Fibroblast of lung (primary cell): Measurements from ENCODE around the gene FAM149B1. TPM values are rescaled to one million over a fixed set of nuclear protein-coding genes. Genes with fewer than 3 reads are reported as not detected.

ENCODE experiments used
- DNase-seq, 2 donors: peaks; one replicate each; pipeline versions ENCODE4 v3.0.0 to v3.0.0-alpha.2; 2010; ENCODE audit warnings: low read depth in 2 of 2
- H2AFZ ChIP-seq: 2 replicates; pipeline ENCODE4 v1.5.1; 2012; ENCODE audit warnings: low read length, control low read depth, inconsistent platforms
- H3K27ac ChIP-seq: 2 replicates; pipeline ENCODE4 v1.5.1; 2011; ENCODE audit warnings: low read length, control low read depth; ENCODE audit not compliant: insufficient read depth
- H3K27me3 ChIP-seq: 2 replicates; pipeline ENCODE4 v1.5.1; 2011; ENCODE audit warnings: mild to moderate bottlenecking, low read length; ENCODE audit not compliant: control insufficient read depth, insufficient read depth
- H3K36me3 ChIP-seq: 2 replicates; pipeline ENCODE4 v1.5.1; 2011; ENCODE audit warnings: low read length; ENCODE audit not compliant: control insufficient read depth, insufficient read depth
- H3K4me1 ChIP-seq: 2 replicates; pipeline ENCODE4 v1.5.1; 2011; ENCODE audit warnings: low read length; ENCODE audit not compliant: control insufficient read depth, insufficient read depth; ENCODE audit errors: extremely low read depth
- H3K4me2 ChIP-seq: 2 replicates; pipeline ENCODE4 v1.5.1; 2011; ENCODE audit warnings: low read length, control low read depth; ENCODE audit not compliant: insufficient read depth; ENCODE audit errors: extremely low read depth
- H3K4me3 ChIP-seq, 4 experiments: fragments of 200-600 bp in 1 of 4; sonication (generic) in 1 of 4; replicated peaks in 1 of 4; 2 replicates each; pipeline ENCODE4 v1.5.1; 2011 to 2016; ENCODE audit warnings: low read length in 4 of 4, low read depth in 3 of 4, mild to moderate bottlenecking in 3 of 4, control low read depth in 2 of 4, inconsistent platforms in 1 of 4, mixed read lengths in 1 of 4; ENCODE audit not compliant: insufficient read depth in 1 of 4; ENCODE audit errors: control extremely low read depth in 1 of 4
- H3K79me2 ChIP-seq: 2 replicates; pipeline ENCODE4 v1.5.1; 2012; ENCODE audit warnings: mild to moderate bottlenecking, low read length, inconsistent platforms; ENCODE audit not compliant: control insufficient read depth, insufficient read depth
- H3K9ac ChIP-seq: 2 replicates; pipeline ENCODE4 v1.5.1; 2011; ENCODE audit warnings: mild to moderate bottlenecking, low read length, control low read depth; ENCODE audit not compliant: insufficient read depth
- H3K9me3 ChIP-seq: 2 replicates; pipeline ENCODE4 v1.5.1; 2012; ENCODE audit warnings: low read depth, low read length; ENCODE audit not compliant: control insufficient read depth, insufficient read depth
- H4K20me1 ChIP-seq: 2 replicates; pipeline ENCODE4 v1.5.1; 2011; ENCODE audit warnings: low read length; ENCODE audit not compliant: control insufficient read depth, insufficient read depth; ENCODE audit errors: extremely low read depth
- EZH2 ChIP-seq: IDR thresholded peaks from 2 replicates; pipeline ENCODE4 v1.5.1; 2012; ENCODE audit warnings: low read length, control low read depth, mild to moderate bottlenecking; ENCODE audit errors: missing control alignments
- polyA plus RNA-seq, 2 donors: library from polyadenylated mRNA; depleted of rRNA in 1 of 2; stranded (reverse) in 1 of 2; unstranded in 1 of 2; fragments of >200 nt; gene quantifications; 2 replicates each; pipeline ENCODE4 v1.2.1, GENCODE V29; 2011 to 2012; ENCODE audit warnings: missing spikeins in 1 of 2
- total RNA-seq: library from RNA; depleted of rRNA; stranded (reverse); fragments of >200 nt; gene quantifications from 2 replicates; pipeline ENCODE4 v1.2.1, GENCODE V29; 2014
- TF ChIP-seq, protein P1 (sequence below), 2 donors: IDR thresholded peaks in 1 of 2; conservative IDR thresholded peaks in 1 of 2; 1 replicate in 1 of 2; 2 replicates in 1 of 2; pipeline ENCODE4 v1.5.1; 2011 to 2012; ENCODE audit warnings: low read length in 2 of 2, control low read depth in 1 of 2, inconsistent platforms in 1 of 2, low read depth in 1 of 2, mild to moderate bottlenecking in 1 of 2

The FAM149B1 gene
- total and polyA plus RNA-seq, 2 donors (not counting 1 experiment from before 2014, with no cell fraction given): 38.9 to 44.9 TPM

DNA sequence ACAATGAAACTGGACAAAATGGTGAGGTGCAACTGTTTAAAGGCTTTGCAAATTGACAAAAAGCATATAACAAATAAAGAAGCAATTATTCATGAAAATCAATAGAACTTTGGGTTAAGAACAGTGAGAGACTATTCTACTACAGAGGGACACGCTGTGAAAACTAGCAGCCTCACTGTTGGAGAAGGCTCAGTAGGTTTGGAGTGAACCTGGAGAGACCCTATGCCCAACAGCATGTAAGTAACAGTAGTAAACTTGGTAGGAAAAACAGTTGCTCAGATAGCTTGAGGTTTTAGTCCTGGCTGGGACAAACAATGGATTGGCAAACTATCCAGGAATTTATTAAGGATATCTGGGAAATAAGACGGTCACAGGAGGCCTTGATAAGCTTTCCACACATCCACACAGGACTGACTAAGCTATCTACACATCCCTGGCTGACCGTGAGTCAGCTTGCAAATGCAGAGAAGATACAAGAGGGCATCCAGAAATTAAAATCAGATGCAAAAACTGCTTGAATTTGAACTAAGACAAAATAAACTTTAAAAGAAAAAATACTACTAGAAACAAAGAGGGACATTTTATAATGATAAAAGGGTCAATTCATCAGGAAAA lies 15.9 kb downstream of the FAM149B1 start:
- DNase-seq: peak in 1 of 2 donors; percentile 82
- Histone ChIP-seq H3K9ac (no peak overlapping the region), H3K4me1 (no peaks in the 10 kb centered on the region), H3K9me3 (no peaks in the 10 kb centered on the region), H3K4me3 (no peak overlapping the region), H3K36me3 (peaks cover 1% of the 10 kb centered on the region), H3K79me2 (no peaks in the 10 kb centered on the region), H3K4me2 (no peak overlapping the region), H4K20me1 (no peaks in the 10 kb centered on the region), H2AFZ (no peak overlapping the region), H3K27me3 (no peaks in the 10 kb centered on the region), H3K27ac (no peak overlapping the region)
- no peak for TF ChIP-seq EZH2
- TF ChIP-seq, protein P1, sequence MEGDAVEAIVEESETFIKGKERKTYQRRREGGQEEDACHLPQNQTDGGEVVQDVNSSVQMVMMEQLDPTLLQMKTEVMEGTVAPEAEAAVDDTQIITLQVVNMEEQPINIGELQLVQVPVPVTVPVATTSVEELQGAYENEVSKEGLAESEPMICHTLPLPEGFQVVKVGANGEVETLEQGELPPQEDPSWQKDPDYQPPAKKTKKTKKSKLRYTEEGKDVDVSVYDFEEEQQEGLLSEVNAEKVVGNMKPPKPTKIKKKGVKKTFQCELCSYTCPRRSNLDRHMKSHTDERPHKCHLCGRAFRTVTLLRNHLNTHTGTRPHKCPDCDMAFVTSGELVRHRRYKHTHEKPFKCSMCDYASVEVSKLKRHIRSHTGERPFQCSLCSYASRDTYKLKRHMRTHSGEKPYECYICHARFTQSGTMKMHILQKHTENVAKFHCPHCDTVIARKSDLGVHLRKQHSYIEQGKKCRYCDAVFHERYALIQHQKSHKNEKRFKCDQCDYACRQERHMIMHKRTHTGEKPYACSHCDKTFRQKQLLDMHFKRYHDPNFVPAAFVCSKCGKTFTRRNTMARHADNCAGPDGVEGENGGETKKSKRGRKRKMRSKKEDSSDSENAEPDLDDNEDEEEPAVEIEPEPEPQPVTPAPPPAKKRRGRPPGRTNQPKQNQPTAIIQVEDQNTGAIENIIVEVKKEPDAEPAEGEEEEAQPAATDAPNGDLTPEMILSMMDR (conservative IDR thresholded peaks at IDR 0.05 in 1 of 2, IDR thresholded peaks at IDR 0.05 in 1 of 2; ENCODE audit: low read depth in 1 of 2, low read length in 2 of 2): no peak

DNA sequence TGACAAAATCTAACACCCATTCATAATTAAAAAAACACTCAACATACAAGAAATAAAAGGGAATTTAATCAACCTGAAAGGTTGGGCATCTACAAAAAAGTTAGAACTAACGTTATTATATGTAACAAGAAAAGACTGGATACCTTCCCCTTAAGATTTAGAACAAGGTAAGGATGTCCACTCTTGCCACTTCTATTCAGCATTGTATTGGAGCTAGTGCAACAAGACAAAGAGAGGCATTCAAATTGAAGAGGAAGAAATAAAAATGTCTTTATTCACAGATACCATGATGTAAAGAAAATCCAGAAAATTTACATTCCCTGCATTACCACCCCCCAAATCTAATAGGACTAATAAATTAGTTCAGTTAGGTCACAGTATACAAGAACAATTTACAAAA lies 18.3 kb downstream of the FAM149B1 start:
- no peaks in the 10 kb centered on the region for H3K79me2 ChIP-seq
- no peak for DNase-seq
- no peak overlapping the region for H3K4me3 ChIP-seq
- no peak overlapping the region for H3K27ac ChIP-seq
- H3K9me3 ChIP-seq: no peaks in the 10 kb centered on the region
- TF ChIP-seq, protein P1 (conservative IDR thresholded peaks at IDR 0.05 in 1 of 2, IDR thresholded peaks at IDR 0.05 in 1 of 2; ENCODE audit: low read depth in 1 of 2, low read length in 2 of 2): no peak
- TF ChIP-seq EZH2: no peak
- no peaks in the 10 kb centered on the region for H3K27me3 ChIP-seq
- H3K4me2 ChIP-seq: no peak overlapping the region
- H3K36me3 ChIP-seq: peaks cover 1% of the 10 kb centered on the region
- no peaks in the 10 kb centered on the region for H3K4me1 ChIP-seq
- H4K20me1 ChIP-seq: no peaks in the 10 kb centered on the region
- no peak overlapping the region for H3K9ac ChIP-seq
- no peak overlapping the region for H2AFZ ChIP-seq

DNA sequence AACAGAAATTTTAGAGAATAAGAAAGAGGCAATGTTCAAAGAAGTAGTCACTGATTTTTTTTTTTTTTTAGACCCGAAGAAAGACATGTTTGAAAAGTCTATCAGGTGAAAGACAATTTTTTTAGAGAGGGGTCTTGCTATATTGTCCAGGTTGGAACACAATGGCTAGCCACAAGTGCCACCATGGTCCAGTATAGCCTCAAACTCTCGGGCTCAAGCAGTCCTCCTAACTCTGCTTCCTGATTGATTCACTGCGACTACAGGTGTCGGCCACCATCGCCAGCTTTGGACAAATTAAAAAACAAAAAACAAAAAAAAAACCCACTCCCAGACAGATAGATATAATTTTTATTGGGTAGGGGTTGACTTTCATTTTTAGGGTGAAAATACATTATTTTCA lies 22.3 kb downstream of the FAM149B1 start:
- Histone ChIP-seq H3K36me3 (no peaks in the 10 kb centered on the region), H2AFZ (no peak overlapping the region), H3K79me2 (no peaks in the 10 kb centered on the region), H3K4me1 (no peaks in the 10 kb centered on the region), H3K4me2 (no peak overlapping the region), H3K4me3 (no peak overlapping the region), H4K20me1 (no peaks in the 10 kb centered on the region), H3K9ac (no peak overlapping the region), H3K9me3 (no peaks in the 10 kb centered on the region), H3K27me3 (no peaks in the 10 kb centered on the region), H3K27ac (no peak overlapping the region)
- TF ChIP-seq, protein P1 (conservative IDR thresholded peaks at IDR 0.05 in 1 of 2, IDR thresholded peaks at IDR 0.05 in 1 of 2; ENCODE audit: low read depth in 1 of 2, low read length in 2 of 2): no peak
- TF ChIP-seq EZH2: no peak
- DNase-seq: no peak
